NCI-H345 treated with DMSO at 0.1 percent for 48 hours (cell line): ENCODE measurements around the gene ACVRL1.

Experiments used
- DNase-seq: peaks from one replicate; lab custom pipeline; 2025; ENCODE audit not compliant: unreplicated experiment; lab: John Stamatoyannopoulos, UW

Gene ACVRL1

GRCh38 chr12:51907083-51907855 is at the start of gene ACVRL1:
Gene ACVRL1 (plus strand): TSS chr12:51907504. CDS start chr12:51912475, 4,971 bp downstream.
- DNase-seq: no peak

- DNase-seq: no peak
Measured at GRCh38 chr12:51860986-51861385, 46.3 kb upstream of the ACVRL1 start.

GRCh38 chr12:51862947-51863346 is 44.4 kb upstream of the ACVRL1 start:
- no peak for DNase-seq

GRCh38 chr12:51863363-51863932 is 43.9 kb upstream of the ACVRL1 start:
- no peak for DNase-seq

- no peak for DNase-seq
Measured at GRCh38 chr12:51863933-51864832, 43.1 kb upstream of the ACVRL1 start.

- no peak for DNase-seq
Measured at GRCh38 chr12:51864833-51865670, 42.3 kb upstream of the ACVRL1 start.

GRCh38 chr12:51865757-51866270 is 41.5 kb upstream of the ACVRL1 start:
- no peak for DNase-seq

GRCh38 chr12:51866324-51866723 is 41.0 kb upstream of the ACVRL1 start:
- no peak for DNase-seq

- no peak for DNase-seq
Measured at GRCh38 chr12:51866762-51867161, 40.5 kb upstream of the ACVRL1 start.

GRCh38 chr12:51867371-51867770 is 39.9 kb upstream of the ACVRL1 start:
- no peak for DNase-seq

- DNase-seq: no peak
Measured at GRCh38 chr12:51867796-51868428, 39.4 kb upstream of the ACVRL1 start.

GRCh38 chr12:51868821-51869495 is 38.3 kb upstream of the ACVRL1 start:
- DNase-seq: no peak

- no peak for DNase-seq
Measured at GRCh38 chr12:51869496-51869865, 37.8 kb upstream of the ACVRL1 start.

GRCh38 chr12:51869931-51870330 is 37.4 kb upstream of the ACVRL1 start:
- DNase-seq: no peak

- no peak for DNase-seq
Measured at GRCh38 chr12:51870504-51870903, 36.8 kb upstream of the ACVRL1 start.

GRCh38 chr12:51871126-51871525 is 36.2 kb upstream of the ACVRL1 start:
- DNase-seq: no peak

GRCh38 chr12:51871918-51872688 is 35.2 kb upstream of the ACVRL1 start:
- DNase-seq: no peak

- no peak for DNase-seq
Measured at GRCh38 chr12:51872689-51872981, 34.7 kb upstream of the ACVRL1 start.
